Measurements from ENCODE around the gene RASSF3. TPM values are rescaled to one million over a fixed set of nuclear protein-coding genes. Genes with fewer than 3 reads are reported as not detected.
A peak's percentile ranks its signal among the peaks of the same experiment; 100 is the strongest.

The RASSF3 gene
- total RNA-seq, 1 donor from 2014 or later, result 96.5 TPM

DNA sequence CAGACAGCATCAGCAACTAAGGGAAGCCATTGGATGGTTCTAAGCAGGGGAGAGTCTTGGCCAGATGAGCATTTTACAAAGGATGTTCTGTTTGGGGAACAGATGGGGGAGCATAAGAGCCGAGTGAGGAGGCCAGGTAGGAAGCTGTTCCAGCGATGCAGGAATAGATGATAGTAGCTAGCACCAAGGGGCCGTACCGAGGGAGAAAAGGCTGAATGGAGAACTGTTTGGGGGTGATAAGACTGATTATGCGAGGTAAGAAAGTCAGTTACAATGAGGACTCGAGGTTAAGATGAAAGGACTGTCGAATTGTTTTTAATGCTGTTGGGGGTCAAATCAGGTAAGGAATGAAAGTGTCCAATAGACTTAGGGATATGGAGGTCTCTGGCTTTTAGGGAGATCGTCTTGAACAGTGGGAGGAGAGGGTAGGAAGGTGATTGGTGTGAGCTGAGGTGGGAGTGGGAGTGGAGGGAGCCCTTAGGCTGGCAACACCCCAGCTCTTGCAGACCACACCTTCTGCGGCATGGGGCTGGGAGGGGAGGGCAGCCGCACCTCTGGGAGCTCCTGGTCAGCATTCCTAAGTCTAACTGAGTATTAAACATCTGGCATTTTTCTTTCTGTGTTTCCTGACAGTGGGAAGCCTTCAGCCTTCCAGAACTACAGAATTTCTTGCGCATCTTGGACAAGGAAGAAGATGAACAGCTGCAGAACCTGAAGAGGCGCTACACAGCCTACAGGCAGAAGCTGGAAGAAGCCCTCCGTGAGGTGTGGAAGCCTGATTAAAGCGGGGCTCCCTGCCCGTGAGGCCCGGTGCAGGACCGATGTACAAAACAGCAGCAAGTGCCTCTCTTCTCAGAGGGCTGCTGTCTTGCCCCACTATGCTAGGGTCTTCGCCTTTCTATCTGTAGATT lies 84.1 kb downstream of the RASSF3 start:
- Histone ChIP-seq H3K9me3 (no peaks in the 10 kb centered on the region), H3K36me3 (peaks cover 26% of the 10 kb centered on the region), H3K27me3 (no peaks in the 10 kb centered on the region), H3K4me1 (peaks cover 22% of the 10 kb centered on the region), H3K27ac (no peak overlapping the region), H3K4me3 (no peak overlapping the region)
- intact Hi-C loops (cut with DNase I), result loop anchor here (5.0 kb wide), 1 partner anchor 142 kb away; no protein-coding TSS in a partner anchor
- TF ChIP-seq, protein P1, sequence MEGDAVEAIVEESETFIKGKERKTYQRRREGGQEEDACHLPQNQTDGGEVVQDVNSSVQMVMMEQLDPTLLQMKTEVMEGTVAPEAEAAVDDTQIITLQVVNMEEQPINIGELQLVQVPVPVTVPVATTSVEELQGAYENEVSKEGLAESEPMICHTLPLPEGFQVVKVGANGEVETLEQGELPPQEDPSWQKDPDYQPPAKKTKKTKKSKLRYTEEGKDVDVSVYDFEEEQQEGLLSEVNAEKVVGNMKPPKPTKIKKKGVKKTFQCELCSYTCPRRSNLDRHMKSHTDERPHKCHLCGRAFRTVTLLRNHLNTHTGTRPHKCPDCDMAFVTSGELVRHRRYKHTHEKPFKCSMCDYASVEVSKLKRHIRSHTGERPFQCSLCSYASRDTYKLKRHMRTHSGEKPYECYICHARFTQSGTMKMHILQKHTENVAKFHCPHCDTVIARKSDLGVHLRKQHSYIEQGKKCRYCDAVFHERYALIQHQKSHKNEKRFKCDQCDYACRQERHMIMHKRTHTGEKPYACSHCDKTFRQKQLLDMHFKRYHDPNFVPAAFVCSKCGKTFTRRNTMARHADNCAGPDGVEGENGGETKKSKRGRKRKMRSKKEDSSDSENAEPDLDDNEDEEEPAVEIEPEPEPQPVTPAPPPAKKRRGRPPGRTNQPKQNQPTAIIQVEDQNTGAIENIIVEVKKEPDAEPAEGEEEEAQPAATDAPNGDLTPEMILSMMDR (IDR thresholded peaks at IDR 0.05), result no peak
- no peak for DNase-seq
- no peak for ATAC-seq

DNA sequence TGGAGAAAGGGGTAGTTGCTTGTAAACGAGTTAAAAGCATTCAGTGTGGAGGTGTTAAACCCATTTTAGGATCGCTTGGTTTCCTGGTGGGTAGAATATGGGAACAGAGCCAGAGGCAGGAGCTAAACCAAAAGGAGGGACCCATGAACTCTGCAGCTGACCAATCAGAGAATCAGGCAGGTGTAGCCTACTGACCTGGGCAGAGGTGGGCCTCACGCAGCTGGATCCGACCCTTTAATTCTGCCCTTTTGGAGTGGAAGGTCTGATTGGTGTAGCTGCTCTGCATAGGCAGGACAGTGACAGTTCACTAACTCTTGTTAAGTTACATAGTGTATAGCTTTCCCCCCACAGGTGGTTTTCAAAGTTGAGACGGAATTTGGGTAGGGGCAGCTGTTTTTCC lies 85.3 kb downstream of the RASSF3 start:
- Histone ChIP-seq H3K36me3 (peaks cover 26% of the 10 kb centered on the region), H3K27ac (no peak overlapping the region), H3K27me3 (no peaks in the 10 kb centered on the region), H3K9me3 (no peaks in the 10 kb centered on the region), H3K4me3 (no peak overlapping the region), H3K4me1 (peaks cover 22% of the 10 kb centered on the region)
- TF ChIP-seq, protein P1 (IDR thresholded peaks at IDR 0.05), result no peak
- ATAC-seq (no peak), DNase-seq (no peak)
- intact Hi-C loops (cut with DNase I), result loop anchor here (5.0 kb wide), 1 partner anchor 143 kb away; no protein-coding TSS in a partner anchor

DNA sequence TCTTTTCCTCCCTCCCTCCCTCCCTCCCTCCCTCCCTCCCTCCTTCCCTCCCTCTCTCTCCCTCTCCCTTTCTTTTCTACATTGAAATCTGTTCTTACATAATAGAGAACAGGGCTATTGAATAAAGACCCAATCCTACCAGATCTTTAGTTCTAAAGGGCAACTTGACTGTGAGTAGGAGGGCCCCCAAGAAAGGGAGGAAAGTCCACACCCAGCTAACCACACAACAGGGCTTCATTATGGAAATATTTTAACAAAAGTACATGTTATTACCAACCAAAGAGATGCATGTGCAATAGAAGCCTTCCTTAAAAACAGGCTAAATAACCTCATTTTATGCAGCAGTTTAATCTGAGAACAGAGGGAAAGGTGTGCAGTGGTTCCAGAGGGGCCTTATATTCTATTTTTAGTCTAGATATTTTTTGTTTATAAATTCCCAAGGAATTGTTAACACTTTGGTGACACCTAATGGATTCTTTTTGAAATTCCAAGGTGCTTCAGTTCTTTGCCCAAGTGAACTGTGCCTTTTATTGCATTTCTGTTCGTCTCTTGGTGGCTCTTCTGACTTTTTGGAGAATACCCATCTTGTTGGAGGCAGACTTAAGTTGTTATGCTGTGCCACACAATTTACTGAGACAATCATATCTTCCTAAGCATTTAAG lies 85.9 kb downstream of the RASSF3 start:
- intact Hi-C loops (cut with DNase I), result loop anchor here (5.0 kb wide), 1 partner anchor 144 kb away; no protein-coding TSS in a partner anchor
- no peak overlapping the region for H3K27ac ChIP-seq

DNA sequence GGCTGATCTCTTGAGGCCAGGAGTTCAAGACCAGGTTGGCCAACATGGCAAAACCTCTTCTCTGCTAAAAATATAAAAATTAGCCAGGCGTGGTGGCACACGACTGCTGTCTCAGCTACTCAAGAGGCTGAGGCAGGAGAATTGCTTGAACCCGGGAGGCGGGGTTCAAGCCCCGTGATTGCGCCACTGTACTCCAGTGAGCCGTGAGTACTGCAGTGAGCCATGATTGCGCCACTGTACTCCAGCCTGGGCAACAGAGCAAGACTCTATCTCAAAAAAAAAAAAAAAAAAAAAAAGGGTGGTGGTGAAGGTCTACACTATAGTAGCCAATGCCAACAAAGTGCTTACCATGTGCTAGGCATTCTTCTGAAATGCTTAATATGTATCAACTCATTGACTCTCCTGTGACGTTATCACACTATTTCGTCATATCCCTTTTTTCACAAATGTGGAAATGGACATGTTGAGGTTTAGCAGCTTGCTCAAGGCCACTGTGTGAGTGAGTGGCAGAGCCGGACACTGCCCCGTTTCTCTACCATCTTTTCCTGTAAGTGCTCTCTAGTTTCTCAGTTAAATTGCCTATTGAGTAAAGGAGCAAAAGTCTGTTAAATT lies 89.3 kb downstream of the RASSF3 start:
- no peaks in the 10 kb centered on the region for H3K27me3 ChIP-seq
- H3K36me3 ChIP-seq, result peaks cover 22% of the 10 kb centered on the region
- peaks cover 13% of the 10 kb centered on the region for H3K4me1 ChIP-seq
- peak; percentile 68 for DNase-seq
- H3K4me3 ChIP-seq, result no peak overlapping the region
- no peaks in the 10 kb centered on the region for H3K9me3 ChIP-seq
- intact Hi-C loops (cut with DNase I), result loop anchor here (5.0 kb wide), 1 partner anchor 147 kb away; no protein-coding TSS in a partner anchor
- TF ChIP-seq, protein P1 (IDR thresholded peaks at IDR 0.05), result no peak
- H3K27ac ChIP-seq, result no peak overlapping the region
- peak; percentile 76 for ATAC-seq

More for the DNA sequence above, 85.9 kb downstream of the RASSF3 start:
- Histone ChIP-seq H3K27me3 (no peaks in the 10 kb centered on the region), H3K36me3 (peaks cover 26% of the 10 kb centered on the region), H3K4me1 (peaks cover 22% of the 10 kb centered on the region), H3K4me3 (no peak overlapping the region), H3K9me3 (no peaks in the 10 kb centered on the region)
- ATAC-seq (no peak), DNase-seq (no peak)
- TF ChIP-seq, protein P1 (IDR thresholded peaks at IDR 0.05), result peak; percentile 43

DNA sequence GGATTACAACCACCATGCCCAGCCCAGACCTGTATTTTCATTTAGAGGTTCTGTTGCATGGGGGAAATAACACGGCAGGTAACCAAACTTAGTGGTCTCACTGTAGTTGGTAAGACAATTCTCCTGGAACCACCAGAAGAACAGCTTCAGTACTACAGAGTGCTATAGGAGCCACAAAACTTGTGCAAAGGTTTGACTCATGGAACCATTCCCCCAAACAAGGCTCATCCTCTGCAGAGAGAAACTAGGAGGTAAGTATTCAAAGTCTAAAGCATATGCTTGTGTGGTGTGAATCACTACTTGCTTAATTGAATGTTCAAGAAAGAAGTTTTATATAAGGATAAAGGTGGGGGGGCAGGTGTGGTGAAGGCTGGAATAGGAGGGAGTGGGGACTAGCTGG lies 90.2 kb downstream of the RASSF3 start:
- TF ChIP-seq, protein P1 (IDR thresholded peaks at IDR 0.05), result no peak

More for the DNA sequence above, 90.2 kb downstream of the RASSF3 start:
- no peak overlapping the region for H3K4me3 ChIP-seq
- ATAC-seq (no peak), DNase-seq (no peak)
- peaks cover 13% of the 10 kb centered on the region for H3K36me3 ChIP-seq
- H3K4me1 ChIP-seq, result peaks cover 13% of the 10 kb centered on the region
- H3K9me3 ChIP-seq, result no peaks in the 10 kb centered on the region
- H3K27me3 ChIP-seq, result no peaks in the 10 kb centered on the region
- no peak overlapping the region for H3K27ac ChIP-seq
- intact Hi-C loops (cut with DNase I), result no loop called here

Data from upper lobe of right lung (tissue), 1 donor.